Ishikawa (cell line): ENCODE results near the gene CACHD1.

ENCODE experiments used
- CEBPB ChIP-seq: IDR thresholded peaks from 2 replicates; pipeline ENCODE4 v1.6.1; 2012
- CREB1 ChIP-seq: IDR thresholded peaks from 2 replicates; pipeline ENCODE4 v1.6.1; 2012; ENCODE audit warnings: low read depth
- TAF1 ChIP-seq: IDR thresholded peaks from 2 replicates; pipeline ENCODE4 v1.6.1; 2012; ENCODE audit warnings: low read depth, mild to moderate bottlenecking
- TF ChIP-seq, protein P1 (sequence below): IDR thresholded peaks from 2 replicates; pipeline ENCODE4 v1.6.1; 2012
- TF ChIP-seq, protein P2 (sequence below): IDR thresholded peaks from 2 replicates; pipeline ENCODE4 v1.6.1; 2012; ENCODE audit warnings: low read depth, mild to moderate bottlenecking

DNA sequence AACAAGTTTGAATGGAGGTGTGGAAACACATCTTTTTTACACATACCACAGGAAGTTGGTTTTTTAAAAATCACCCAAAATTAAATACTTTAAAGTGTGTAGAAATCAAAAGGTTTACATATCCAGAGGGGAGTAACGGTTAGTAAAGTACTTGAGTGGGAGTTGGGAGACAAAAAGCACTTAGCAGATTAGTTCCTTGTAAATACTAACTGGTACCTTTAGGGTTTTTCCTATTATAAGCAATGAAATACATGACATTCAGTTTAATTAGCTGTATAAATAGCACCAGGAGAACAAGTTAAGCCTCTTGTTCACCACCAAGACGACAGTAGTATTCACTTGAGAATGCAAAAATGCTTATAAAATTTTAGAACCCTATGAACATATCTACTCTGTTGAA is 251.2 kb downstream of the CACHD1 start:
- TF ChIP-seq, protein P1, sequence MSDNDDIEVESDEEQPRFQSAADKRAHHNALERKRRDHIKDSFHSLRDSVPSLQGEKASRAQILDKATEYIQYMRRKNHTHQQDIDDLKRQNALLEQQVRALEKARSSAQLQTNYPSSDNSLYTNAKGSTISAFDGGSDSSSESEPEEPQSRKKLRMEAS: no peak
- TF ChIP-seq TAF1 (no peak), CREB1 (no peak), CEBPB (no peak)
- TF ChIP-seq, protein P2, sequence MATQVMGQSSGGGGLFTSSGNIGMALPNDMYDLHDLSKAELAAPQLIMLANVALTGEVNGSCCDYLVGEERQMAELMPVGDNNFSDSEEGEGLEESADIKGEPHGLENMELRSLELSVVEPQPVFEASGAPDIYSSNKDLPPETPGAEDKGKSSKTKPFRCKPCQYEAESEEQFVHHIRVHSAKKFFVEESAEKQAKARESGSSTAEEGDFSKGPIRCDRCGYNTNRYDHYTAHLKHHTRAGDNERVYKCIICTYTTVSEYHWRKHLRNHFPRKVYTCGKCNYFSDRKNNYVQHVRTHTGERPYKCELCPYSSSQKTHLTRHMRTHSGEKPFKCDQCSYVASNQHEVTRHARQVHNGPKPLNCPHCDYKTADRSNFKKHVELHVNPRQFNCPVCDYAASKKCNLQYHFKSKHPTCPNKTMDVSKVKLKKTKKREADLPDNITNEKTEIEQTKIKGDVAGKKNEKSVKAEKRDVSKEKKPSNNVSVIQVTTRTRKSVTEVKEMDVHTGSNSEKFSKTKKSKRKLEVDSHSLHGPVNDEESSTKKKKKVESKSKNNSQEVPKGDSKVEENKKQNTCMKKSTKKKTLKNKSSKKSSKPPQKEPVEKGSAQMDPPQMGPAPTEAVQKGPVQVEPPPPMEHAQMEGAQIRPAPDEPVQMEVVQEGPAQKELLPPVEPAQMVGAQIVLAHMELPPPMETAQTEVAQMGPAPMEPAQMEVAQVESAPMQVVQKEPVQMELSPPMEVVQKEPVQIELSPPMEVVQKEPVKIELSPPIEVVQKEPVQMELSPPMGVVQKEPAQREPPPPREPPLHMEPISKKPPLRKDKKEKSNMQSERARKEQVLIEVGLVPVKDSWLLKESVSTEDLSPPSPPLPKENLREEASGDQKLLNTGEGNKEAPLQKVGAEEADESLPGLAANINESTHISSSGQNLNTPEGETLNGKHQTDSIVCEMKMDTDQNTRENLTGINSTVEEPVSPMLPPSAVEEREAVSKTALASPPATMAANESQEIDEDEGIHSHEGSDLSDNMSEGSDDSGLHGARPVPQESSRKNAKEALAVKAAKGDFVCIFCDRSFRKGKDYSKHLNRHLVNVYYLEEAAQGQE: no peak
